B cell (primary cell): ENCODE data around the gene ARHGAP4.

Experiments
- CTCF ChIP-seq: fragments of 200-600 bp; IDR thresholded peaks from one replicate; pipeline ENCODE4 v1.8.0; 2022; ENCODE audit warnings: antibody characterized with exemption, mild to moderate bottlenecking
- EZH2 ChIP-seq: IDR thresholded peaks from 2 replicates; pipeline ENCODE4 v1.6.1; 2012; ENCODE audit warnings: borderline replicate concordance, low read depth, mild to moderate bottlenecking, moderate library complexity, low read length; ENCODE audit not compliant: insufficient read depth, poor library complexity, severe bottlenecking

- TF ChIP-seq CTCF (no peak), EZH2 (no peak)
Measured at GRCh38 chrX:153971124-153971449, 45.0 kb upstream of the ARHGAP4 start.
